ENCODE data around the gene MOCOS. TPM values are rescaled to one million over a fixed set of nuclear protein-coding genes. Genes with fewer than 3 reads are reported as not detected.
A peak's percentile ranks its signal among the peaks of the same experiment; 100 is the strongest.

MOCOS gene
- total RNA-seq, 3 donors from 2014 or later = 5.2 to 9.7 (median 9.1) TPM

- H3K27ac ChIP-seq = no peak overlapping the region
- DNase-seq (ENCODE audit: low spot score in 2 of 2) = peak in 1 of 2 donors; percentile 3
- intact Hi-C loops (cut with DNase I; ENCODE audit: low total_unique reads) = no loop called here
- no peaks in the 10 kb centered on the region for H3K9me3 ChIP-seq
- TF ChIP-seq CTCF (IDR thresholded peaks at IDR 0.05) = no peak
- no peak for TF ChIP-seq POLR2AphosphoS5 (IDR thresholded peaks at IDR 0.05)
- TF ChIP-seq POLR2A (IDR thresholded peaks at IDR 0.05) = no peak
- no peak overlapping the region for H3K4me3 ChIP-seq
- no peaks in the 10 kb centered on the region for H3K27me3 ChIP-seq
- H3K4me1 ChIP-seq = no peaks in the 10 kb centered on the region
- H3K36me3 ChIP-seq = no peaks in the 10 kb centered on the region
These were observed 8.3 kb downstream of the MOCOS start for GRCh38 chr18:36195427-36196122.

- H3K4me3 ChIP-seq = no peak overlapping the region
- intact Hi-C loops (cut with DNase I; ENCODE audit: low total_unique reads) = no loop called here
- DNase-seq (ENCODE audit: low spot score in 2 of 2) = no peak
These were observed 9.1 kb downstream of the MOCOS start for GRCh38 chr18:36196238-36196995.

GRCh38 chr18:36197511-36198166, 10.3 kb downstream of the MOCOS start:
- Histone ChIP-seq H3K9me3 (no peaks in the 10 kb centered on the region), H3K36me3 (no peaks in the 10 kb centered on the region), H3K27me3 (no peaks in the 10 kb centered on the region), H3K4me1 (no peaks in the 10 kb centered on the region), H3K27ac (no peak overlapping the region), H3K4me3 (no peak overlapping the region)
- no peak for TF ChIP-seq CTCF (IDR thresholded peaks at IDR 0.05)
- TF ChIP-seq POLR2AphosphoS5 (IDR thresholded peaks at IDR 0.05) = no peak
- no peak for TF ChIP-seq POLR2A (IDR thresholded peaks at IDR 0.05)
- intact Hi-C loops (cut with DNase I; ENCODE audit: low total_unique reads) = no loop called here
- no peak for DNase-seq (ENCODE audit: low spot score in 2 of 2)

More at GRCh38 chr18:36196238-36196995, 9.1 kb downstream of the MOCOS start:
- TF ChIP-seq POLR2A (IDR thresholded peaks at IDR 0.05) (no peak), POLR2AphosphoS5 (IDR thresholded peaks at IDR 0.05) (no peak), CTCF (IDR thresholded peaks at IDR 0.05) (no peak)
- no peaks in the 10 kb centered on the region for H3K27me3 ChIP-seq
- H3K9me3 ChIP-seq = no peaks in the 10 kb centered on the region
- no peaks in the 10 kb centered on the region for H3K4me1 ChIP-seq
- H3K36me3 ChIP-seq = no peaks in the 10 kb centered on the region
- no peak overlapping the region for H3K27ac ChIP-seq

GRCh38 chr18:36199691-36200295, 12.5 kb downstream of the MOCOS start:
- no peaks in the 10 kb centered on the region for H3K36me3 ChIP-seq
- no peaks in the 10 kb centered on the region for H3K27me3 ChIP-seq
- no peaks in the 10 kb centered on the region for H3K9me3 ChIP-seq
- intact Hi-C loops (cut with DNase I; ENCODE audit: low total_unique reads) = no loop called here
- DNase-seq (ENCODE audit: low spot score in 2 of 2) = peak in 1 of 2 donors; percentile 4
- no peak overlapping the region for H3K4me3 ChIP-seq
- H3K4me1 ChIP-seq = no peaks in the 10 kb centered on the region
- no peak overlapping the region for H3K27ac ChIP-seq
- no peak for TF ChIP-seq POLR2AphosphoS5 (IDR thresholded peaks at IDR 0.05)
- no peak for TF ChIP-seq CTCF (IDR thresholded peaks at IDR 0.05)
- TF ChIP-seq POLR2A (IDR thresholded peaks at IDR 0.05) = no peak
